ENCODE measurements around the gene MYH10.

Gene MYH10

GRCh38 chr17:8563024-8563776 lies 67.3 kb downstream of the MYH10 start:
- H3K9ac ChIP-seq (ENCODE audit: low read length): no peak overlapping the region
- no peak overlapping the region for H3K4ac ChIP-seq (ENCODE audit: low read depth in 1 of 2, low read length in 2 of 2)
- no peak overlapping the region for H3K14ac ChIP-seq (ENCODE audit: low read length in 2 of 2)
- peaks cover 21% of the 10 kb centered on the region for H3K79me1 ChIP-seq (replicated peaks; ENCODE audit: low read length, poor library complexity, severe bottlenecking)
- no peak overlapping the region for H2BK15ac ChIP-seq (ENCODE audit: low read depth, poor library complexity, severe bottlenecking)
- H2BK5ac ChIP-seq (ENCODE audit: low read depth, low read length, poor library complexity, severe bottlenecking): no peak overlapping the region
- H3K27ac ChIP-seq (ENCODE audit: low read length, poor library complexity, severe bottlenecking): no peak overlapping the region
- H3K4me3 ChIP-seq (ENCODE audit: insufficient read depth in 1 of 2, low read depth in 1 of 2, low read length in 2 of 2): no peak overlapping the region
- 94% methylated on average over 5 of the region's 5 CpGs for WGBS
- no peak overlapping the region for H2AFZ ChIP-seq (ENCODE audit: low read depth, low read length)
- no peak for DNase-seq
- H3K23ac ChIP-seq (ENCODE audit: low read length in 2 of 2): no peak overlapping the region
- no peak overlapping the region for H2BK12ac ChIP-seq (ENCODE audit: low read length in 2 of 2)
- no peak overlapping the region for H2BK120ac ChIP-seq (ENCODE audit: low read depth, low read length)
- no peak overlapping the region for H3K4me2 ChIP-seq (ENCODE audit: low read length, poor library complexity, severe bottlenecking)
- no peak overlapping the region for H3K18ac ChIP-seq (ENCODE audit: low read depth in 1 of 2, low read length in 2 of 2)
- H3K4me1 ChIP-seq (ENCODE audit: control insufficient read depth, insufficient read depth, low read depth, low read length): no peaks in the 10 kb centered on the region
- H3K27me3 ChIP-seq (ENCODE audit: control insufficient read depth in 1 of 2, insufficient read depth in 1 of 2, low read length in 2 of 2): no peaks in the 10 kb centered on the region
- no peak overlapping the region for H2AK5ac ChIP-seq (ENCODE audit: low read length, severe bottlenecking)
- H3K9me3 ChIP-seq (ENCODE audit: control insufficient read depth, low read length): no peaks in the 10 kb centered on the region
- H4K8ac ChIP-seq (ENCODE audit: low read length): no peak overlapping the region
- H3K36me3 ChIP-seq (ENCODE audit: control insufficient read depth in 1 of 2, insufficient read depth in 2 of 2, low read depth in 1 of 2, low read length in 2 of 2): peaks cover 9 to 24% of the 10 kb centered on the region in 2 experiments
- H4K91ac ChIP-seq (ENCODE audit: low read length): no peak overlapping the region

DNA sequence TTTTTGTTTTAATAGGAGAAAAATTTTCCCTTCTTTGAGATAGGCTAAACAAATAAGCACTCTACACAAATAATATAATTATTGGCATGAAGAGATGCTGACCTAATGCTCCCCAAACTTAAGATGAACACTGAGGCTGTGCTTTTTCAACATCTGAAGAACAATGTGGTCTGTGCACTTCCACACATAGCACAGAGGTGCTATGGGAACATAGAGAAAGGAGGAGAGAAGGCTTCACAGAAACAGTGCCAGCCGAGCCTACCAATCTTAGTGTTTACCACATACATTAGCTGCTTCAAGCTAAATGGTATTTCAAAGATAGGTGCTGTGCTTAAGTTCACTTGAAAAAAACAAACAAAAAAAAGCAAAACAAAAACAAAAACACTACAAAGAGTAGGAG lies 72.4 kb downstream of the MYH10 start:
- no CpG with 5 or more reads among the region's 1 CpG for WGBS
- H3K4ac ChIP-seq (ENCODE audit: low read depth in 1 of 2, low read length in 2 of 2): no peak overlapping the region

DNA sequence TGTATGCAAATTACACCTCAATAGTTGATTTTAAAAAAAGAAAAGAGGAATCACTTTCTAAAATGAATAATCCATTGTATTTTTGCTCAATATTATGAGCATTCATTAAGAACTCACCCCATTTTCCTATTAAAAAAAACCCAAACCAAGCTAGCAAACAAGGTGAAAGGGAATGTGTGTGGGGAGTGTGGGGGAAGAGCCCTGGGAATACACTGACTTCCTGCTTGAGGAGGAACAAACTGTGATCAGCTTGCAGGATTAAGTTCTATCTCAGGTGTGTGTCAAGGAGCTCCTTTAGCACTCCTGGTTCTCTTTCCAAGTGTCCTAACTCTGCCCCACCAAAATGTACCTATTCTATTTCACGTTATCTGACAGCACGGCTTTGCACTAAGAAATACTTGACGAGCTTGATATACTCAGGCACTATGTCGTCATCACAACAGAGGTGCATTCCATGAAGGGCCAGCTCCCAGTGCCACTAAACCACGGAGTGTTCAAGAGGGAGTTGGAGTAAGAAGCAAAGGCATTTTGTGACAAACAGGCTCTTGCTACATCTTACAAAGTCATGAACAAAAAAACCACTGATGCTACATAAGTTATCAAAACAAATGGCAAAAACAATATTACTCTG lies 73.2 kb downstream of the MYH10 start:
- Histone ChIP-seq H2BK5ac (ENCODE audit: low read depth, low read length, poor library complexity, severe bottlenecking) (no peak overlapping the region), H4K91ac (ENCODE audit: low read length) (no peak overlapping the region), H2BK120ac (ENCODE audit: low read depth, low read length) (no peak overlapping the region), H3K14ac (ENCODE audit: low read length in 2 of 2) (no peak overlapping the region), H2AK5ac (ENCODE audit: low read length, severe bottlenecking) (no peak overlapping the region), H3K79me1 (replicated peaks; ENCODE audit: low read length, poor library complexity, severe bottlenecking) (peaks cover 16% of the 10 kb centered on the region), H3K27ac (ENCODE audit: low read length, poor library complexity, severe bottlenecking) (no peak overlapping the region), H3K23ac (ENCODE audit: low read length in 2 of 2) (no peak overlapping the region), H3K9ac (ENCODE audit: low read length) (no peak overlapping the region), H2BK15ac (ENCODE audit: low read depth, poor library complexity, severe bottlenecking) (no peak overlapping the region), H3K4ac (ENCODE audit: low read depth in 1 of 2, low read length in 2 of 2) (no peak overlapping the region), H3K27me3 (ENCODE audit: control insufficient read depth in 1 of 2, insufficient read depth in 1 of 2, low read length in 2 of 2) (no peaks in the 10 kb centered on the region), H3K36me3 (ENCODE audit: control insufficient read depth in 1 of 2, insufficient read depth in 2 of 2, low read depth in 1 of 2, low read length in 2 of 2) (peaks cover 4 to 15% of the 10 kb centered on the region in 2 experiments), H3K9me3 (ENCODE audit: control insufficient read depth, low read length) (no peaks in the 10 kb centered on the region), H3K4me1 (ENCODE audit: control insufficient read depth, insufficient read depth, low read depth, low read length) (no peaks in the 10 kb centered on the region), H3K18ac (ENCODE audit: low read depth in 1 of 2, low read length in 2 of 2) (no peak overlapping the region), H3K4me2 (ENCODE audit: low read length, poor library complexity, severe bottlenecking) (no peak overlapping the region), H4K8ac (ENCODE audit: low read length) (no peak overlapping the region), H2AFZ (ENCODE audit: low read depth, low read length) (no peak overlapping the region), H2BK12ac (ENCODE audit: low read length in 2 of 2) (no peak overlapping the region), H3K4me3 (ENCODE audit: insufficient read depth in 1 of 2, low read depth in 1 of 2, low read length in 2 of 2) (no peak overlapping the region)
- DNase-seq: peak; percentile 31
- WGBS: 87% methylated on average over 5 of the region's 5 CpGs

More for the DNA sequence above, 72.4 kb downstream of the MYH10 start:
- no peak overlapping the region for H3K14ac ChIP-seq (ENCODE audit: low read length in 2 of 2)
- no peak overlapping the region for H3K27ac ChIP-seq (ENCODE audit: low read length, poor library complexity, severe bottlenecking)
- no peak overlapping the region for H2BK120ac ChIP-seq (ENCODE audit: low read depth, low read length)
- no peak overlapping the region for H2AFZ ChIP-seq (ENCODE audit: low read depth, low read length)
- H2BK15ac ChIP-seq (ENCODE audit: low read depth, poor library complexity, severe bottlenecking): no peak overlapping the region
- no peak overlapping the region for H3K4me2 ChIP-seq (ENCODE audit: low read length, poor library complexity, severe bottlenecking)
- H4K8ac ChIP-seq (ENCODE audit: low read length): no peak overlapping the region
- H3K4me3 ChIP-seq (ENCODE audit: insufficient read depth in 1 of 2, low read depth in 1 of 2, low read length in 2 of 2): no peak overlapping the region
- no peak overlapping the region for H2AK5ac ChIP-seq (ENCODE audit: low read length, severe bottlenecking)
- H3K4me1 ChIP-seq (ENCODE audit: control insufficient read depth, insufficient read depth, low read depth, low read length): no peaks in the 10 kb centered on the region
- H3K27me3 ChIP-seq (ENCODE audit: control insufficient read depth in 1 of 2, insufficient read depth in 1 of 2, low read length in 2 of 2): no peaks in the 10 kb centered on the region
- no peak overlapping the region for H2BK5ac ChIP-seq (ENCODE audit: low read depth, low read length, poor library complexity, severe bottlenecking)
- no peak for DNase-seq
- no peak overlapping the region for H3K18ac ChIP-seq (ENCODE audit: low read depth in 1 of 2, low read length in 2 of 2)
- peaks cover 4 to 10% of the 10 kb centered on the region in 2 experiments for H3K36me3 ChIP-seq (ENCODE audit: control insufficient read depth in 1 of 2, insufficient read depth in 2 of 2, low read depth in 1 of 2, low read length in 2 of 2)
- peaks cover 15% of the 10 kb centered on the region for H3K79me1 ChIP-seq (replicated peaks; ENCODE audit: low read length, poor library complexity, severe bottlenecking)
- no peaks in the 10 kb centered on the region for H3K9me3 ChIP-seq (ENCODE audit: control insufficient read depth, low read length)
- H4K91ac ChIP-seq (ENCODE audit: low read length): no peak overlapping the region
- H3K9ac ChIP-seq (ENCODE audit: low read length): no peak overlapping the region
- H3K23ac ChIP-seq (ENCODE audit: low read length in 2 of 2): no peak overlapping the region
- no peak overlapping the region for H2BK12ac ChIP-seq (ENCODE audit: low read length in 2 of 2)

DNA sequence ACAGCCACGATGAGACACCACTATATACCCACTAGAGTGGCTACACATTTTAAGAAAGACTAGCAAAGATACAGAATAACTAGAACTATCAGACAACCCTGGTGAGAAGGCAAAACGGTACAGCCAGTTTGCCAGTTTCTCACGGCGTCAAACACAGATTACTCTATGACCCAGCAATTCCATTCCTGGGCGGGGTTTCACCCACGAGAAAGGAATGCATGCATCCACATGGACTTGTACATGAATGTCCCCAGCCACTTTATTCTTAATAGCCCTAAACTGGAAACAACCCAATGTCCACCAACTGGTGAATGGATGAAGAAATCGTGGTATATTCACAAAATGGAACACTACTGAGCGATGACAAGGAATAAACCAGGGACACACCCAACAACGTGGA lies 74.5 kb downstream of the MYH10 start:
- H2BK15ac ChIP-seq (ENCODE audit: low read depth, poor library complexity, severe bottlenecking): no peak overlapping the region
- H2AFZ ChIP-seq (ENCODE audit: low read depth, low read length): no peak overlapping the region
- H3K36me3 ChIP-seq (ENCODE audit: control insufficient read depth in 1 of 2, insufficient read depth in 2 of 2, low read depth in 1 of 2, low read length in 2 of 2): peaks cover 4 to 12% of the 10 kb centered on the region in 2 experiments
- DNase-seq: no peak
- no peak overlapping the region for H3K9ac ChIP-seq (ENCODE audit: low read length)
- H3K4me1 ChIP-seq (ENCODE audit: control insufficient read depth, insufficient read depth, low read depth, low read length): no peaks in the 10 kb centered on the region
- H2BK120ac ChIP-seq (ENCODE audit: low read depth, low read length): no peak overlapping the region
- no peak overlapping the region for H3K4ac ChIP-seq (ENCODE audit: low read depth in 1 of 2, low read length in 2 of 2)
- 88% methylated on average over 9 of the region's 9 CpGs for WGBS
- no peak overlapping the region for H2BK5ac ChIP-seq (ENCODE audit: low read depth, low read length, poor library complexity, severe bottlenecking)
- no peak overlapping the region for H3K4me2 ChIP-seq (ENCODE audit: low read length, poor library complexity, severe bottlenecking)
- H3K27ac ChIP-seq (ENCODE audit: low read length, poor library complexity, severe bottlenecking): no peak overlapping the region
- H2AK5ac ChIP-seq (ENCODE audit: low read length, severe bottlenecking): no peak overlapping the region
- H3K27me3 ChIP-seq (ENCODE audit: control insufficient read depth in 1 of 2, insufficient read depth in 1 of 2, low read length in 2 of 2): no peaks in the 10 kb centered on the region
- no peak overlapping the region for H4K91ac ChIP-seq (ENCODE audit: low read length)
- peaks cover 12% of the 10 kb centered on the region for H3K79me1 ChIP-seq (replicated peaks; ENCODE audit: low read length, poor library complexity, severe bottlenecking)
- no peaks in the 10 kb centered on the region for H3K9me3 ChIP-seq (ENCODE audit: control insufficient read depth, low read length)
- H2BK12ac ChIP-seq (ENCODE audit: low read length in 2 of 2): no peak overlapping the region
- H3K18ac ChIP-seq (ENCODE audit: low read depth in 1 of 2, low read length in 2 of 2): no peak overlapping the region
- H3K14ac ChIP-seq (ENCODE audit: low read length in 2 of 2): no peak overlapping the region
- H3K23ac ChIP-seq (ENCODE audit: low read length in 2 of 2): no peak overlapping the region
- no peak overlapping the region for H3K4me3 ChIP-seq (ENCODE audit: insufficient read depth in 1 of 2, low read depth in 1 of 2, low read length in 2 of 2)
- no peak overlapping the region for H4K8ac ChIP-seq (ENCODE audit: low read length)
